ENCODE results near the gene SH3BGRL3.
"Not testable (repeated sequence)": the region's sequence is repeated elsewhere in the genome, so short reads cannot be mapped to it uniquely, and the experiment has no call there.

SH3BGRL3 gene

DNA sequence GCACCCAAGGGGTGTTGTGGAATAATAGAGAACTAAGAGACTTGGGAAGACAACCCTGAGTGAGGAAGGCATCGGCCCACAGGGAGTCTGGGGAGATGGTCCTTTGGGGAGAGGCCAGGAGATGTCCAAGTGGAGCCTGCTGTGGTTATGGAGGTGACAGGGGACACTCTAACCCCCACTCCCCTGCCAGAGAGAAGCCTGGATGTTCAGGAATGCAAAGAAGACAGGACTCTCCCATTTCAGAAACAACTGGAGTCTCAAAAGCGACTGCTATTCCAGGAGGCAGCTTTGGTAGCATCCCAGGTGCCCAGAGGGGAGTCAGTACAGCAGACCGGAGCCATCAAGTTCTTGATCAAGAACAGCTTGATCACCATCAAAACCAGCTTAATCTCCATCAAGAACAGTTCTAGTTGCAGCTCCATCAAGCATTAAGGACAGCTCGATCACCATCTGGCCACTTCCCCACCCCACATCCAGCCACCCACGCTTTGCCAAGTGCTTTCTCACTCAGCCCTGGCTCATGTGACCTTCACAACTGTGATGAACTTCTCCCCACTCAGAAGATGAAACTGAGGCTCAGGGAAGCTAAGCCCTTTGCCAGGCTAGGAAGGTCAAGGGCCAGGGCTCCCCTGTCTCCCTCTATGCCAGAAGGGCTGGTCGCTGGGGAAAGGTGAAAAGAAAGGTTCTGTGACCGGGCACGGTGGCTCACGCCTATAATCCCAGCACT, 38.6 kb downstream of the SH3BGRL3 start:
- DNase-seq: no peak

- no peak for DNase-seq
These were observed 41.0 kb downstream of the SH3BGRL3 start for GRCh38 chr1:26320896-26321295.

DNA sequence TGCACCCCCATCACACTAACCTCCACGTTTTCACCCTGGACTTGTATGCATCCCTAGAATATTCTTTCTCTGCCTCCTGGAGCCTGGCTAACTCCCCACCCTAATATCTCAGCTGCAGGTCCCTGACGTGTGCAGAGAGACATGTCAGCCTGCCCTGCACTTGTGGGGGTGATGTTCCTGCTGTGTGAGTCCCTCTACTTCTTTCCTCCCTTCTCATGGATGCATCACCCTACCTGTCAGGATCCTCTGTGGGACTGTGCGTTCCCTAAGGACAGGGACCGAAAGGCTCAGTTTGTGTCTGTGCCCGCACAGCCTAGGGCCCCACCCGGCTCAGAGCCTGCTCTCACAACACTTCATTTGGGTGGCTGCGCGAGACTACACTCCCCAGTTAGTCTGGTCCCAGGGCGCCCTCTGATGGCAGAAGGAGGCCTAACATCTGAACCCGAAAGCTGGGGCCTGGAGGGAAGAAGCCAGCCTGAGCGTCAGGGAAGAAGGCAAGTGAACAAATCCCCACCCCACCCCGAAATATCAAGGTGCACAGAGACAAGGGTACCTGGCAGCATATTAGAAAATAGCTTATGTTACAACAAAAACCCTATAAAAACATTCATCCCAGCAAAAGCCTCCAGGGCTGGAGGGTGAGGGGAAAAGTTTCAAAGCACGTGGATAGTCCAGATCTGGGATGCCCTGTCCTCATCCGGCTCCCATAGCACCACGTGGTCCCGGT, 41.6 kb downstream of the SH3BGRL3 start:
- peak; percentile 67 for DNase-seq

- no peak for DNase-seq
These were observed 42.1 kb downstream of the SH3BGRL3 start for GRCh38 chr1:26322042-26322331.

- no peak for DNase-seq
These were observed 43.5 kb downstream of the SH3BGRL3 start for GRCh38 chr1:26323382-26323781.

DNA sequence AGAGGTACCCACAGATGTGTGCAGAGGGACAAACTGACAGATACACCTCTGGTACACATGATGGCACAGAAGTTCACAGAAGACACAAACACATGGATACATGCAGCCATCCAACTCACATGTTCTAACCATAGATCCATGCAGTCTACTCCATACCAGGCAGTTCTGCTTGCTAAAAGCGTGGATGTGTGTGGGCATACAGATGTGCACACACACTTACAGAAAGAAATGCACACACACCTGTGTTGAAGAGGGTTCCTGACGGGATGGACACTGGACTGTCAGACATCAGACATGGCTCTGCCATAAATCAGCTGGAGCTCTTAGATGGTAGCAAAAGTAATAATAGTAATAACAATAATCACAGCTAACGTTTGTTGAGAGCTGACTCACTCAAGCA, 44.7 kb downstream of the SH3BGRL3 start:
- no peak for DNase-seq

DNA sequence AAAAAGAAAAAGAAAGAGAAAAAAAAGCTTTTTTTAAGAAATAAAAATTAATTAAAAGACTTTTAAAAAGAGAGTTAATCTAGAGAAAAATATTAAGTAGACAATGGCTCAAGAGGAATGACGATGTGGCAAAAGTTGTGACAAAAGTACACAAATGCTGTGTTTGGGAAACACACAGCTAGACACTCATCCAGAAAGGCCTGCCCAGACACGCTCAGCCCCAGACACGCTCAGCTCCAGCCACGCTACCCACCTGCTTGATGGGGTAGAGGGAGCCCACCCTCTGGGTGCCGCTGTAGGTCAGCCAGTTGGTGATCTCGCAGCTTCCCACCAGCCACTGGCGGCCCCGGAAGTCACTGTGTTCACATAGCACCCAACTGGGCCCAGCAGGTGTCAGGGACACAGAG, 48.1 kb downstream of the SH3BGRL3 start:
- DNase-seq: no peak

DNA sequence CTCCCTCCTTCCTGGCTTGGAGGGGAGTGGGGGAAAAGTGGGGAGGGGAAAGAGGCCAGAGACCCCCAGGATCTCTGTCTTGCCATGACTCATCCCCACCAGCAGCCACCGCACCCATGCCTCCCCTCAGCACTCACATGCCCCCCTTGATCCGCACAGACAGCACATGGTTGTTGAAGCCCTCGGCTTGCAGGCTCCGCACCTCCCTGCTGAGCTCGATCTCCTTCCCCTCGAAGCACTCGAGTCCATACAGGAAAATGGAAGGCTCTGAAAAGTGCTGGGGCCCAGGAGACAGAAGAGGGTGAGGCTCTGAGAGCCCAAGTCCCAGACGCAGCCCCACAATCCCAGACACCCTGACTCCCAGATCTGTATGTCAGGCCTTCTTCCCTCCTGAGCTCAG, 48.7 kb downstream of the SH3BGRL3 start:
- DNase-seq: no peak

DNA sequence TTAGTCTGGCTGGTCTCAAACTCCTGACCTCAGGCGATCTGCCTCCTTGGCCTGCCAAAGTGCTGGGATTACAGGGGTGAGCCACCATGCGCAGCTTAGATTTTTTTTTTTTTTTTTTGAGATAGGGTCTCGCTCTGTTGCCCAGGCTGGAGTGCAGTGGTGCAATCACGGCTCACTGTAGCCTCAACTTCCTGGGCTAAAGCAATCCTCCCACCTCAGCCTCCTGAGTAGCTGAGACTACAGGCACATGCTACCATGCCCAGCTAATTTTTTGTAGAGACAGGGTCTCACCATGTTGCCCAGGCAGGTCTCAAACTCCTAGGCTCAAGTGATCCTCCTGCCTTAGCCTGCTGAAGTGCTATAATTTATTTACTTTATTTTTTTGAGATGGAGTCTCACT, 49.5 kb downstream of the SH3BGRL3 start:
- not testable (repeated sequence) for DNase-seq

GRCh38 chr1:26330276-26330675, 50.4 kb downstream of the SH3BGRL3 start:
- DNase-seq: no peak
